Activated T-cell treated with anti-CD3 and anti-CD28 coated beads, Interleukin-2, amount 50 U/mL, for 1 hour (primary cell): ENCODE data around the gene SLC9A5.

ENCODE experiments used
- DNase-seq: peaks from one replicate; pipeline ENCODE4 v3.0.0-alpha.2; 2020

The SLC9A5 gene

DNA sequence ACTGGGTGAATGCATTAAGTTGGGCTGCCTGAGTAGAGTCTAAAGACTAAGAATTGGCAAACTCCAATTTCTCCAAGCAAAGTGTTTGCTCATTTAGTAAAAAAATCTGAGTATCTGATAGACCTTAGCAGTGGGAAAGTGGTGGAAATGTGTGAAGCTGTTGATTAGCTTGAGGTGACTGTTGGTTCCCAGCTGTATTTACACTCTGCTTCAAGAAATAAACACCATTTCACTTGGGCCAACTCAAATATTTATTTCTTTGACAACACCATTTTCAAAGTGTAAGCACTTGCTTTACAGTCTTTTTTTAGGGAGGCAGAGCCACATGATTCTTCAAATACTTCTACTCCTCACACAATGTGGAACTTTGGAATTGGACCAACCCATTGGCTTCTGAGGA lies 69.1 kb downstream of the SLC9A5 start:
- DNase-seq: no peak
